GM18907 (cell line): ENCODE measurements around the gene CFAP45.
"Not testable (repeated sequence)": the region's sequence is repeated elsewhere in the genome, so short reads cannot be mapped to it uniquely, and the experiment has no call there.

Experiments used
- ATAC-seq: cut with Tn5 transposase; IDR thresholded peaks from one replicate; pipeline ENCODE4 v1.9.1; 2021; ENCODE audit warnings: mild to moderate bottlenecking, moderate library complexity; ENCODE audit not compliant: unreplicated experiment

Gene CFAP45

DNA sequence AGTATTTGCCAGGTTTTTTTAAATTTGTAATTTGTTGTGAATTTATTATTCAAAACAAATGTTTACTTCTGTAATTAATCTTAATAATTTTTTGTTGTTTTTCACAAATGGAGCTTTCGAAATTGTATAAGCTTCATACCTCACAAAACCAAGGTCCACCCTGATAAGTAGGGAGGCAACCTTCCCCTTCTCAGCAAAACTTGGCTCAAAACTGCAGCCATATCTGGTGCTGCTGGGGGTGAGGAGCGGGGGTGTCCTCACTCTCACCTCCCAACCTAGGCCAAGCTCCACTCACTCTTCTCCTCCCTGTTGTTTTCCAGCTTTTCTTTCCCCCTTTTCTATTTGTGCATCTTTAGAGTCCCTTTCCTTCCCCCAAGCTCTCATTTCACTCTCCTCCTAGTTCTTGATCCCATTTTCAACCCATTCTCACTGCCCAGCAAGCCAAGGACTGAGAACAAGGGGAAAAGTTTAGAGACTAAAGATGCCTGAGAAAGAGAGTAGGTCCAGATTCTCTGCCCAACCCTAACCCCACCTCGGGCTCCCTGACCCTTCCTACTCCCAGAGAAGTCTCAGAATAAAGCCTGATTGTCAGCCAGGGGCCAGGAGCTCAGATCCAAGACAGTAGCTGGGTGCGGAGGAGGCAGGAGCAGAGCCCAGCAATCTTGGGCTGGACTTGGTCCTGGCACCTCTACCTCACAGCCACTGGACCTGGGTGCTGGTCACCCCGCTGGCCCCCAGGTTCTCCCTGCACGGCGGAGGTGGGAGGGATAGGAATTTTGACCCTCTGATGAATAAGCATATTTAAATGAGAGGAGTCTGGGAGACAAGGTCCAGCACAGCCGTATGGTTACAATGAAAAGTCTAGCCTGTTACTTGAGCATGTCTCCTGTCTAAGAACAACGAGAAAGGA is 8.3 kb upstream of the CFAP45 start:
- no peak for ATAC-seq

DNA sequence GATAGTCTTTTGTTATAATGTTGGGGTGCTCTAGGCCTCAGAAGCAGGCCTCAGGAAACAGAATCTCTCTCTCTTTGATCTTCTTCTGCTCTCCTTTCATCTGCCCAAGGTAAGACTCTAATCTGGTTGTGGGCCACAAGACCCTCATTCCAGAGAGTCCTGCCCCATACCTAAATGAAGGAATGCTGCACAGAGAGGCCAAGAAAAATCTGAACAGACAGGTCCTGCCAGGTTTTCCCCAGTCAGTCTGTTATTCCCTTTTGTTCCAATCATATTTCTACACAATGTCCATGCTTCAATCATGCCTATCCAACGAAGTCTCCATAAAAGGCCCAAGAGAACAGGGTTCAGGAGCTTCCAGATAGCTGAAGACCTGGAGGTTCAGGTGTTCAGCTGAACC is 7.0 kb upstream of the CFAP45 start:
- ATAC-seq = no peak

DNA sequence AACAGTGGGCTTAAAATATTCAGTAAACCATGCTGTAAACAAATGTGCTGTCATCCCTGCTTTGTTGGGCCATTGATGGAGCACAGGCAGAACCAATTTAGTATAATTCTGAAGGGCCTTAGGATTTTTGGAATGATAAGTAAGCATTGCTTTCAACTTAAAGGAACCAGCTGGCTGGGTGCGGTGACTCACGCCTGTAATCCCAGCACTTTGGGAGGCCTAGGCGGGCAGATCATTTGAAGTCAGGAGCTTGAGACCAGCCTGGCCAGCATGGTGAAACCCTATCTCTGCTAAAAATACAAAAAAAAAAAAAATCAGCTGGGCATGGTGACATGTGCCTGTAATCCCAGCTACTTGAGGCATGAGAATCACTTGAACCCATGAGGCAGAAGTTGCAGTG is 4.1 kb upstream of the CFAP45 start:
- not testable (repeated sequence) for ATAC-seq

DNA sequence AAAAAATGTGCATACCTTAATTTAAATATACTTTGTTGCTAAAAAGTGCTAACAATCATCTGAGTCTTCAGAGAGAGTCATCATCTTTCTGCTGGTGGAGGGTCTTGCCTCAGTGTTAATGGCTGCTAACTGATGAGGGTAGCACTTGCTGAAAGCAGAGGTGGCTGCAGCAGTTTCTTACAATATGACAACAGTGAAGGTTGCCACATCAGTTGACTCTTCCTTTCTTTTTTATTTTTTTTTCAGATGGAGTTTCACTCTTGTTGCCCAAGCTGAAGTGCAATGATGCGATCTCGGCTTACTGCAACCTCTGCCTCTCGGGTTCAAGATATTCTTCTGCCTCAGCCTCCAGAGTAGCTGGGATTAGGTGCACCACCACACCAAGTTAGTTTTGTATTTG is 2.6 kb upstream of the CFAP45 start:
- ATAC-seq = no peak

DNA sequence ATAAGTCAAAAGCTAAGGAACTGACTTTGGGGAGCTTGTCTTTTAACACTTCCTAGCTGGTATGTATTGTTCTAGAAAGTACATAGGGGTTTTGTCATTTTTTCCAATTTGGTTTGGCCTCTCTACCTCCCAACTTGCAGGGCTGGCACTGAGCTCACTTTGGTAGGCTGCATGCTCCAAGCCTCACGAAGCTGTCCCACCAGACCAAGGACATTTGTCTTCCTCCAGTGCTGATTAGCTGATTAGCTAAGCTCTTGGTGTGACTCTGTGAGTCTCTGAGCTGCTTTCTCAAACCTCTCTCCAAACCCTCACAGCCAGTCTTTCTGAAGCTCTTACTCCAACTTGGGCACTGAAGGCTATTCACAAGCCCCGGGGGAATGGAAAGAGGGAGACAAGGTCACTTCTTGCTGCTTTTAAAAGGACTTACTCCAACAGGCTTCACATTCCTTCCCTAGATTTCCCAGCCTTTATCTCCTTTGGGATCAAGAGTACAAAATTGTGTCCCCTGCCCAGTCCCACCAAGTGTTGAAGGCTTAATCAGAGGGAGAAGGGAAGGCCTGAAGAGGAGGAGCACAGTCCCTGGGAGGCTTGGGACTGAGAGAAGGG is 893 bp upstream of the CFAP45 start:
- no peak for ATAC-seq

DNA sequence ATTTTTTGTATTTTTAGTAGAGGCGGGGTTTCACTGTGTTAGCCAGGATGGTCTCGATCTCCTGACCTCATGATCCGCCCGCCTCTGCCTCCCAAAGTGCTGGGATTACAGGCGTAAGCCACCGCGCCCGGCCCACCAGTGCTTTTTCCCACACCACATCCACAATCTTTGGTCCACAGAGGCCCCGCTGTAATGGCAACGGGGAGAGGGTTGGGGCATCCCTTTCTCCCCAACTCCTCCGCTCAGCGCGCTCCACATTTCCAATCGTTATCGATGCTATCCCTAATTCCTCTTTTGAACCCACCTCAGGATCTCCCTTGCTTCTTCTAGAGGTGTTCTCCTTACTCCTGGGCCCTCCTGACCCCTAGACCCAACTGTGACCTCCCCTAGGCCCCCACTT is 331 bp downstream of the CFAP45 start:
- ATAC-seq = not testable (repeated sequence)

DNA sequence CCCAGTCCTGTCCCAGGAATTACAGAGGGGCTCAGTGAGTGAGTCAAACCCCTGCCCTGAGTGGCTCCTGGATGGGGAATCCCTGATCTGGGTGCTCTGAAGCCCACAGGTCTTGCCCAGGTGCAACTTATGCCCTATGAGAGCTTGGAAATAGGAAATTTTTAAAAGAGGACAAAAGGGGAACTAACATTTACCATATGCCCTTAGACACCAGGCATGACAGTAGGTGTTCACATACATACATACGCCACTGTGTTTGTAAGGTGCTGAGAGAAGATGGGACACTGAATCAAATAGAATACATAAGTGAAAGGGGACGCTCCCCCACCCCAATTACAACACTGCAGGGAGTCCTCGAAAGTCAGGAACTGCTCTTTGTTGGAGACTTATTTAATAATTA is 1.4 kb downstream of the CFAP45 start:
- ATAC-seq = no peak

DNA sequence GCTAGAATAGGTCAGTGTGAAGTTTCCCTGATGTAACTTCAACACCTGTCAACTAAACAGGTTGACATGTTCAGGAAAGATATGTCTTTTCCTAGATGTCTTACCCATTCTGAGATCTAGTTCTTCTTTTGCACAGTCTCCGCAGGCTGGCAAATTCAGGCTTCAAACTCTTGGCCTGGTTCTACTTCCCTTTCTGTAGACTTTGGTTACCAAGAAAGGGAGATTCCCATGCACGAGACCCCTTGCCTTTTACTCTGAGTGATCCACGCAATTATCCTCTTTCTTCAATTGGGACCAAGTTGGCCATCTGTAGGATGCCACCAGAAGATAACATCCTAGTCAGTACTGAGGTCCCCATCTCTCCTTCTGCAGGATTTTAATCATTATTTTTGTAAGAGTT is 2.0 kb downstream of the CFAP45 start:
- no peak for ATAC-seq

DNA sequence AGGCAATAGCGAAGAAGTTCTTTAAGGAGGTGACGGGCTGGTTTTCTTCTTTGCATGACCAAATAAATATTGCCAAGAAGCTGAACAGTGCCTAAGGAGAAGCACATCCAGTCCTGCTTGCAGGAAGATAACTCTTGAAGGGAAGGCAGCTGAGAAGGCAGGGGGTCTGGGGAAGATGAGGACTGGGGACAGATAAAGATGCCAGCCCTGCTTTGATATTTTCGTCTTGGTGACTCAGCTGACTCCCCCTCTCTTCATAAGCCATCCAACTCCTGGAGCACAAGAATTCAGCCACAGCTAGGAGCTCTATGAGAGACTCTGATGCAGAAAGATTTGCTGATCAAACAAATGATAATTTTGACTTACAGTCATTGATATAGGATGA is 3.4 kb downstream of the CFAP45 start:
- no peak for ATAC-seq

DNA sequence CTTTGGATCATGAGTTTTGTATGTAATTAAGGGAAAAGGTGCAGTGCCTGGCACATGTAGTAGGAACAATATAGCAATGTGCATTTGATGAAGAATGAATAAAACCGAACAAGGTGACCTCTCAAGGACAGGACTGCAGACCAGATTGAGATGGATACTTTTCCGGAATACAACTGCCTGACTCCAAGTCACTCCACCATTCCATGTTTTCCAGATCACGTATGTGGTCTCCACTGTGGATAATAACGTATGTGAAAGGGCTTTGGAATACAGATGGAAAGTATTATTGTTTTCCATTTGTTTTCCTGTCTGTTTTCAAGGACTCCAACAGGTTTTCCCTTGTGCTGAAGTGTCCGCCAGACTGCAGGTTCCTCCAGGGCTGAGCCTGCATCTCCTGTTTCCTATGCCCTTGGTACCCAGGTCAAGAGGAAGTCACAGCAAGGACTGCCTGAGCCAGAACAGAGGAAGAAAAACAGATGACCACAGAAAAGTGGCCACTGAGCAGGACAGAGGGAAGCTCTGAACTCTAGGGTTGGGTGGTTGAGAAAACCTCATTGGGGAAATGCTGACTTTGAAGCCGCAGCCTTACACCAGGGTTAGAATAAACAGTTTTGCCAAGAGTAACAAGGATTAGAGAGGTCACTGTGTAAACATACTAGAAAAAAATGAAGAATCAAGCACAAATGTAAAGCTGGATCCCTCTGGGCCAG is 4.0 kb downstream of the CFAP45 start:
- no peak for ATAC-seq

DNA sequence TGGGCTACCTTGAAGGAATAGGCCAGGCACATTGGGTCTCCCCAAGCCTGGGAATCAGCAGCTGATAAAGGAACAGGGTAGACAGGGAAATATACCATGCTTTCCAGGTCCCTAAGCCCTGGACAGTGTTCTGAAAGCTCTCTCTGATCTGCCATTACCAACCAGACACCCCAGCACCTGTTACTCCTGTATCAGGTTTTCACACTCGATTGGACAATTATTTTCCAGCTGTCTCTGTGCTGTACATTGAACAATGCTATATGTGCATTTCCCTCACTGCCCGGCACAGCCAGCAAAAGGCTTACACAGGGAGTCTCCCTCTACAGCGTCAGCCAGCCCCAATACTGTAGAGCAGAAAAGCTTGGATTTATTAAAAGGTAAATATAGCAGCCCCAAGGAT is 4.7 kb downstream of the CFAP45 start:
- no peak for ATAC-seq

DNA sequence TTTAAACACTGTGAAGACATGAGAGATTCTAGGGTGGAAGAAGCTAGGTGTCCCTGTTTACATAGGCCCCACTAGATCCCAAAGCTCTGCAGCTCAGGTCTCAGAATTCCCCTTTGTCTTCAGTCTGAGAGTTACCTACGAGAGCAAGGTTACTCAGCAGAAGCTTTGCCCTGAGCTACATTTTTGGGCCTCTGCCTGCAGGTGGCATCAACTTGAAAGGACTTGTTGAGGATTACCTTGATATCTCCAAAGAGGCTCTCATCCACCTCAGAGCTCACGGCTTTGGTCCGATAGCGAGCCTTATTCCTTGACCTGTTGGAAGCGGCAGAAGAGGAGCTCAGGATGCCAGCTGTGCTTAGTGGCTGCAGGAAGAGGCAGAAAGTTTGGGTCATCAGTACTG is 7.0 kb downstream of the CFAP45 start:
- ATAC-seq = no peak

DNA sequence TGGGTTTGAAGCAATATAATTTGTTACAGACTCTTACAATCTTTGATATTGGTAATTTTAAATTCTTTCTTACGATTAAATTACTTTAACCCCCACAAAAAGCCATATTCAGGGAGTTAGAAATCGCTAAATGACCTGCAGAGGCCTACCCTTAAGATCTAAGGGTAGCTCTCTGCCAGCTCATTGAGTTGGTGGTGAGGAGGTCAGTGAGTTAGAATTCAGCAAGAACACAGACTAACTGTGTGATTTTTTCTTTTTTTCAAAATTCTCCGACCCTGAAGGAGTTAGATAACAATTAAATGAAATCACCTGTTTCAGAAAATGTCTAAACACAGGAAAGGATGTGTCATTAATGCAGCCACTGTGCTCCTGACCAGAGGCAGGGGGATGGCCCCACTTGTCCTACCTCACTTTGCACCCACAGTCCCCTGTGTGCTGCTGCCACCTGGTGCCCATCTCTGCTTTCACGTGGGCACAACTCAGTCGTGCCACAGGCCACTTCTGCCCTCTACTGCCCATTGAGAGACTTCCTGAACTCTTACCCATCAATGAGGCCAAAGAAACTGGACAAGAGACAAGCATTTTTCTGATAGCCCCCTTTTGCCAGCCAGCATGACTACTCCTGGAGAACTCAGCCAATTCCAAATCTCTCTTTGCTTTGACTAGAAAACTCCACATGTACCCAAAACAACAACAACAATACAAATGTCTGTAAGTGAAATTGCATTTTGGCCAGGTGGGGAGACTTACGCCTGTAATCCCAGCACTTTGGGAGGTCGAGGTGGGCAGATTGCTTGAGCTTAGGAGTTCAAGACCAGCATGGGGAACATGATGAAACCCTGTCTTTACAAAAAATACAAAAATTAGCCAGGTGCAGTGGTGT is 8.4 kb downstream of the CFAP45 start:
- ATAC-seq = peak; percentile 79

DNA sequence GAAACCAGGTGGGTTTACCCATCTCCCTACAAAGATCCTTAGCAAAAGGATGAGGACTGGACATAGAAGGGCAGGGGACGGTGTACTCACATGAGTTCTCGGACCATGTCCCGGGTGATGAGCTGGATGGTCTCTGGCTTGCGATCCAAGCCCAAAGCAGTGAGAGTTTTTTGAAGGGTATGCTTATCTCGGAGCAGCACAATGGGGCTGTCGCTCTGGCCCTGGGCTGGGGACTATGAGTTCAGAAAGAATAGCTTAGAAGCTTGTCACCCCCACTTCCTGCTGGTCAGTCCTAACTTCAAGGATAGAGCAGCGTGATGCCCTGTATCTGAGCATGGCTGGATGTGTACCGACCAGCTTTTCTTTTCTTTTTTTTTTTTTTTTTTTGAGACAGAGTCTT is 9.6 kb downstream of the CFAP45 start:
- peak; percentile 2 for ATAC-seq

DNA sequence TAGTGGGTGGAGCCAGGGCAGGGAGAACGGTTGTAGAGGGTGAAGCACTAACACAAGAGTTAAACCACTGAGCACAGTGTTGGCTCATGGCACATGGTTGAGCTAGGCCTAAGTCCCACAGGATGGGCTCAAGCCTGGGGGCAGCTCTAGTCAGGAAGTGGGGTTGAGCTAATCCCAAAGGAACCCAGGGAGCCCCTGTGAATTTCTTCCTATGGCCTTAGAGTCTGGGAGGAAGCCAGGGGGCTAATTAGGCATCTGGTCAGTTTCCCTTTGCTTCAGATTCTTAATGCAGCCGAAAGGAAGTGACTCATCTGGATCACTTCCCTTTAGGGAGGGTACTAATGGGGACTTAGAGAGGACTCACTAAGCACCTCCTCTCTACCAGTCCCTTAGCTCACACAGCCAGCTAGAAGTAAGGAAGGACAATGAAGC is 10.1 kb downstream of the CFAP45 start:
- ATAC-seq = peak; percentile 92

DNA sequence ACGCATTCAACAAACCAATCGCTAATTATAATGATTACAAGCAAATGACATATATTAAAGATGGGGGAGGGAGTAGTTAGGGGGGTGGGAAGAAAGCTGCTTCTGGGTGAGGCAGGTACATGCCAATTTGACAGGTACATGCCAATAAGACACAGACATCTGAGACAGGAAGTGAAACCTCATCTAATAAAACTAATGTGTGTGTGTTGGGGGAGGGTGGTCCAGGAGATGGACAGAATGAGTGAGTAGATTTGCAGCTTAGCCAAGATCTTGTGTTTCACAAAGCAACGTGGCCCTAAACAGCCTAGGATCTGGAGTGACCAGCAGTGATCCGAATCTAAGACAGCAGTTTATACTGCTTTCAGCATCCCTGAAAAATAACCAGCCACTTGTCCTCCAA is 10.8 kb downstream of the CFAP45 start:
- ATAC-seq = no peak

DNA sequence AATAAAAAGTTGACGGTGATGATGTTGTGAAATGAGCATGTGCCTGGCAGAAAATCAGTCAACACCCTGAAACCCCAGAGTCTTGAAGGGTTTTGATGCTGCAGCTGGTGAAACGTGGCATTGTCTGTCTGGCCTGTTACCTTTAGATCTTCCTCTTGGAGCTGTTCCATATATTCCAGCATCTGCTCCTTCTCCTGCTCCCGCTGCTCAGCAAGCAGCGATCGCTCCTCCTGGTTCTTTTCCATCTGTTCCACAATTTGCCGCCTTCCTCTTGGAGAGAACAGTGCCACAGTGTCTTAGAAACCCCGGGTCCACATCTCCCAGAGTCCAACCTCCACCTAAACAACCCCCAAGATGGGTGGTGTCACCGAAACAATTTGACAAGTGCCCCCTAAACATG is 15.7 kb downstream of the CFAP45 start:
- ATAC-seq = no peak

DNA sequence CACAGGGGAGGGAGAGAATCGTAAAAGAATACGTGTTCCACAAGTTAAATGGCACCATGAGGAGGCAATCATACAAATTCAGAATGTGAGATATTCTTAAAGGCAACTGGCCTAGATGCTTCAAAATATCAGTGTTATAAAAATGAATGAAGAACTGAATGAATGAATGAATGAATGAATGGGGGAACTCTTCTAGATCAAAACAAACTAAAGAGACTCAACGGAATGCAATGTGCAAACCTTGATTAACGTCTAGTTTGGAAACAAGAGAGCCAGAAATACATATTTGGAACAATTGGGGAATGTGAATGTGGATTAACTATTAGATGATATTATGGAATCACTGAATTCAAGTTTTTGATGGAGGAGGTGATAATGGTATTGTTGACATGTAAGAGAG is 16.8 kb downstream of the CFAP45 start:
- no peak for ATAC-seq

DNA sequence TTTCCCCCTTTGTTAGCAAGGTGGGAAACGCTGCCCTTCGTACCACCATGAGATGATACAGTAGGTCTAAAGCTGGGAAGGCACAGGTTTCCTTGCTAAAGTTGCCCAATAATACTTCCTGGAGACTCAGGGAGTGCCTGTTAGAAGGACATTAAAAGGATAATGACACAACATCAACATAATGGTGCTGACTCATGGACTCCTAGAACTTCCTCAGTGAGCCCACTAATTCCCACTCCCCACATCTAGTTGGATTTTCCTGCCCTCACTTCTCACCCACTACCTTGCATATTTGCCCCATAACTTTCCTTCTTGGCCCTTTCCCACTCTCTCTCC is 17.5 kb downstream of the CFAP45 start:
- ATAC-seq = no peak

DNA sequence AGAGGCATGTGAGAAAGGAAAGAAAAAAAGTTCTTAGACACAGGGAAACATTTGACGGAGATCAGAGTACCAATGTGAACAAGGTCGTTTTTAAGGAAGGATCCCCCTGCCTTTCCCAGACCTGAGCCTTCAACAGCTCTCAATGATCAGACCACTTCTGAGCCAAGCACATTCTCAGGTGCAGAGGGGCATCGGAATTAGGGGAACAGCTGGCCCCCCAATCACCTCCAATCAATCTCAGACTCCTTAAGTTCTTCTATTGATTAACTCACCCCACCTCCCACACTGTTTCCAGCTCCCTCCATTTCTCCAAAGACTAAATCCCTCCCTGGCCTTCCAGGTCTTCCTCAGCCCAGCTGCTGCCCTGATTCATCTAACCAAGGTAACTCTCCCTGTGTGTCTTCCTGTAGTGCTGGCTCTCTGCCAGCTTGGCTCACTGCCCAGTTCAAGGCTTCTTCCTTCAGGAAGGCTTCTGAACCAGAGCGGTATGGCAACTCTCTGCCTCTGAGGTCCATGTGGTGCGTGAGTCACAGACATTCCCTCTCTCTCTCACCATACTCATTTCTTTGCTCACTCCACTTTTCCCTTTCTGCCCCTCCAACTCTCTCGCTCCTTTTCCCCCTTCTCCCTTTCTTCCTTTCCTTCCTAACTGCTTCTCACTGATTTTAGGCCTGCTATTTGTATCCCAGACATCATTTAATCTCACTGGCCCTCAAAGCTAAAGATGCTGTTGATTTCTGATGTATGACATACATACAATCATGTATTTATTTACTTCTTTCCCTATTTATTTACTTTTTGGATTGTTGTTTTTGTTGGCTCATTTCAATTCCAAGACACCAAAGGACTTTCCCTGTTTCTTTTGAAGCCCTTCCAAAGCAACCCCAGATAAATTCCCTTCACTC is 18.1 kb downstream of the CFAP45 start:
- ATAC-seq = no peak
